Measurements from ENCODE around the gene PTPN14. TPM values are rescaled to one million over a fixed set of nuclear protein-coding genes. Genes with fewer than 3 reads are reported as not detected.

The PTPN14 gene
- total RNA-seq, 1 experiment from 2014 or later, result 37.5 TPM

- H3K9me3 ChIP-seq (ENCODE audit: control insufficient read depth in 1 of 2, insufficient read depth in 1 of 2, low read depth in 1 of 2, low read length in 2 of 2), result no peaks in the 10 kb centered on the region
- ATAC-seq, result no peak
- H3K27ac ChIP-seq (ENCODE audit: low read depth, low read length), result no peak overlapping the region
- no peaks in the 10 kb centered on the region; the same call in 1 of the 2 replicates for H3K9me2 ChIP-seq (ENCODE audit: insufficient read depth)
- no peaks in the 10 kb centered on the region for H3K36me3 ChIP-seq (ENCODE audit: control insufficient read depth in 1 of 2, insufficient read depth in 2 of 2, low read length in 2 of 2)
- H3K27me3 ChIP-seq (ENCODE audit: insufficient read depth, low read length), result no peaks in the 10 kb centered on the region
- no peak overlapping the region for H3K4me2 ChIP-seq (ENCODE audit: low read length)
- H3K9ac ChIP-seq (ENCODE audit: low read length), result no peak overlapping the region
- intact Hi-C loops (cut with micrococcal nuclease), result no loop called here
- no peaks in the 10 kb centered on the region for H3K4me1 ChIP-seq (ENCODE audit: control insufficient read depth in 1 of 2, insufficient read depth in 2 of 2, low read length in 2 of 2)
- TF ChIP-seq ATF3 (IDR thresholded peaks at IDR 0.05) (no peak), EZH2phosphoT487 (IDR thresholded peaks at IDR 0.05; ENCODE audit: borderline replicate concordance) (no peak), POLR2AphosphoS5 (IDR thresholded peaks at IDR 0.05; ENCODE audit: low read depth, low read length) (no peak)
- ChIA-PET RAD21 (ENCODE audit: low non-redundant PET in 1 of 2, low total read pairs in 2 of 2, uncharacterized antibody in 2 of 2, unreplicated experiment in 2 of 2) (interaction anchor here in 1 of 2 experiments (0.6 kb wide), 1 partner anchor 61 kb away, joined by 3 read pairs; no protein-coding TSS in a partner anchor), CTCF (interaction anchor here (2.0 kb wide), 1 partner anchor 10 kb away, joined by 5 read pairs; the partner anchor contains the start of gene PTPN14), POLR2A (interaction anchor here (1.3 kb wide), 1 partner anchor 10 kb away, joined by 4 read pairs; the partner anchor contains the start of gene PTPN14)
- no TSS peak for BruUV-seq (replicated peaks)
- no peak overlapping the region for H2AFZ ChIP-seq (ENCODE audit: low read depth, low read length, poor library complexity, severe bottlenecking)
- DNase-seq (ENCODE audit: low read depth, low spot score), result no peak
- H3K79me2 ChIP-seq (ENCODE audit: insufficient read depth, low read length), result peaks cover 98% of the 10 kb centered on the region
- no peak overlapping the region for H3K4me3 ChIP-seq (replicated peaks in 1 of 2; ENCODE audit: low read depth in 1 of 2, low read length in 2 of 2)
- H4K20me1 ChIP-seq (ENCODE audit: insufficient read depth), result peaks cover 3% of the 10 kb centered on the region; the same call in 1 of the 2 replicates
Measured at GRCh38 chr1:214541206-214541605, 10.2 kb downstream of the PTPN14 start.

- H3K9me2 ChIP-seq (ENCODE audit: insufficient read depth), result no peaks in the 10 kb centered on the region; the same call in 1 of the 2 replicates
- CTCF ChIA-PET, result interaction anchor here (1.0 to 2.0 kb wide), 2 partner anchors 11 to 207 kb away, joined by 3 to 5 read pairs; partner anchors contain the start of gene PTPN14
- H3K4me1 ChIP-seq (ENCODE audit: control insufficient read depth in 1 of 2, insufficient read depth in 2 of 2, low read length in 2 of 2), result no peaks in the 10 kb centered on the region
- H3K27me3 ChIP-seq (ENCODE audit: insufficient read depth, low read length), result no peaks in the 10 kb centered on the region
- POLR2A ChIA-PET, result interaction anchor here (1.3 kb wide), 1 partner anchor 11 kb away, joined by 4 read pairs; the partner anchor contains the start of gene PTPN14
- no peaks in the 10 kb centered on the region for H3K9me3 ChIP-seq (ENCODE audit: control insufficient read depth in 1 of 2, insufficient read depth in 1 of 2, low read depth in 1 of 2, low read length in 2 of 2)
- H2AFZ ChIP-seq (ENCODE audit: low read depth, low read length, poor library complexity, severe bottlenecking), result no peak overlapping the region
- H3K79me2 ChIP-seq (ENCODE audit: insufficient read depth, low read length), result peaks cover 97% of the 10 kb centered on the region
- intact Hi-C loops (cut with micrococcal nuclease), result no loop called here
- no peak overlapping the region for H3K4me2 ChIP-seq (ENCODE audit: low read length)
- BruUV-seq (replicated peaks), result no TSS peak
- DNase-seq (ENCODE audit: low read depth, low spot score) (no peak), ATAC-seq (no peak)
- H3K4me3 ChIP-seq (replicated peaks in 1 of 2; ENCODE audit: low read depth in 1 of 2, low read length in 2 of 2), result no peak overlapping the region
- no peak overlapping the region for H3K9ac ChIP-seq (ENCODE audit: low read length)
- no peak for TF ChIP-seq ELF1 (IDR thresholded peaks at IDR 0.05; ENCODE audit: borderline replicate concordance, low read depth)
- no peak for TF ChIP-seq SIN3A (IDR thresholded peaks at IDR 0.05; ENCODE audit: low read depth)
- TF ChIP-seq ZBTB33 (IDR thresholded peaks at IDR 0.05; ENCODE audit: extremely low read depth, insufficient replicate concordance, low read length), result no peak
- TF ChIP-seq ZFX (IDR thresholded peaks at IDR 0.05), result no peak
- no peak for TF ChIP-seq TCF7L2 (IDR thresholded peaks at IDR 0.05; ENCODE audit: borderline replicate concordance, extremely low read depth, insufficient read depth, insufficient read length)
- TF ChIP-seq POLR2A (IDR thresholded peaks at IDR 0.05; ENCODE audit: borderline replicate concordance, extremely low read depth, insufficient read depth, insufficient read length), result no peak
- TF ChIP-seq EGR1 (IDR thresholded peaks at IDR 0.05; ENCODE audit: low read depth), result no peak
- no peaks in the 10 kb centered on the region for H3K36me3 ChIP-seq (ENCODE audit: control insufficient read depth in 1 of 2, insufficient read depth in 2 of 2, low read length in 2 of 2)
- peaks cover 3% of the 10 kb centered on the region; the same call in 1 of the 2 replicates for H4K20me1 ChIP-seq (ENCODE audit: insufficient read depth)
- H3K27ac ChIP-seq (ENCODE audit: low read depth, low read length), result no peak overlapping the region
- RAD21 ChIA-PET (ENCODE audit: low non-redundant PET in 1 of 2, low total read pairs in 2 of 2, uncharacterized antibody in 2 of 2, unreplicated experiment in 2 of 2), result interaction anchor here in 1 of 2 experiments (0.6 kb wide), 1 partner anchor 62 kb away, joined by 3 read pairs; no protein-coding TSS in a partner anchor
Measured at GRCh38 chr1:214540324-214540723, 11.1 kb downstream of the PTPN14 start.
